K562 treated with DMSO at 1 percent for 48 hours (cell line): ENCODE data around the gene KCNJ11. TPM values are rescaled to one million over a fixed set of nuclear protein-coding genes. Genes with fewer than 3 reads are reported as not detected.

Source experiments
- total RNA-seq: library from RNA; unstranded; fragments of 300-600 nt; gene quantifications from 2 replicates; pipeline ENCODE4 v1.2.3, GENCODE V29; 2022; ENCODE audit warnings: low replicate concordance; ENCODE audit errors: extremely low read depth

The KCNJ11 gene
- not detected in 2 replicates for total RNA-seq

GRCh38 chr11:17388609-17389210 lies at the start of gene KCNJ11:
Gene KCNJ11, minus strand, starts transcription at chr11:17388659. Its CDS starts 568 bp downstream, at chr11:17388091.

GRCh38 chr11:17351510-17352176 lies 36.8 kb downstream of the KCNJ11 start, which contains the start of gene NCR3LG1:
Gene NCR3LG1, plus strand, starts transcription at chr11:17351800. Its CDS starts 170 bp downstream, at chr11:17351970.

Other genes starting within 250 kb of the KCNJ11 start
- not detected in 2 replicates for gene PIK3C2A, start 180.7 kb downstream of the KCNJ11 start, total RNA-seq
- not detected in 2 replicates for gene NUCB2, start 111.9 kb downstream of the KCNJ11 start, total RNA-seq
- not detected in 2 replicates for gene NCR3LG1, start 36.9 kb downstream of the KCNJ11 start, total RNA-seq
- gene ABCC8, start 88.2 kb upstream of the KCNJ11 start, total RNA-seq, result not detected in 2 replicates
- not detected in 2 replicates for gene USH1C, start 155.8 kb upstream of the KCNJ11 start, total RNA-seq
- not detected in 2 replicates for gene OTOG, start 158.6 kb upstream of the KCNJ11 start, total RNA-seq